Ramos (cell line): ENCODE measurements around the gene DPM3.

ENCODE experiments used
- in situ Hi-C: fragments of 300-500 bp; cut with MboI; formaldehyde crosslinking; loops from one replicate; pipeline ENCODE4 v1.14.3; 2022; ENCODE audit warnings: low sequenced_read_pairs; ENCODE audit not compliant: unreplicated experiment

Gene DPM3

DNA sequence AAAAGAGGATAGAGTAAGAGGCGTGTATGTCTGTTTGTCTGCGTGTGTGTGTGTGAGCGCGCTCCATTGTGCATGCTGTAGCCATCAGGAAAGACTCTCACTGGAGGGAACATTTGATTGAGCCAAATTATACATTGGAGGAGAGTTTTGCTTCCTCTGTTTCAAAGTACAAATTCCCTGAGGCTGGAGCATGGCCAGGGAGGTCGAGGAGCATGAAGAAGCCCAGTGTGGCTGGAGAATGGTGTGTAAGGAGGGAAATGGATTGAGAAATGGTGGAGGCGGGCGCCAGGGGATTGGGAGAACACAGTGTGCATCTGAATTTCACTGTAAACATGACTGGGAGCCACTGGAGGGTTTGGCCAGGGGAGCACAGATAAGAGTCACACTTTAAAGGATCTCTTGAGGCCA is 34.7 kb downstream of the DPM3 start:
- in situ Hi-C loops = no loop called here

DNA sequence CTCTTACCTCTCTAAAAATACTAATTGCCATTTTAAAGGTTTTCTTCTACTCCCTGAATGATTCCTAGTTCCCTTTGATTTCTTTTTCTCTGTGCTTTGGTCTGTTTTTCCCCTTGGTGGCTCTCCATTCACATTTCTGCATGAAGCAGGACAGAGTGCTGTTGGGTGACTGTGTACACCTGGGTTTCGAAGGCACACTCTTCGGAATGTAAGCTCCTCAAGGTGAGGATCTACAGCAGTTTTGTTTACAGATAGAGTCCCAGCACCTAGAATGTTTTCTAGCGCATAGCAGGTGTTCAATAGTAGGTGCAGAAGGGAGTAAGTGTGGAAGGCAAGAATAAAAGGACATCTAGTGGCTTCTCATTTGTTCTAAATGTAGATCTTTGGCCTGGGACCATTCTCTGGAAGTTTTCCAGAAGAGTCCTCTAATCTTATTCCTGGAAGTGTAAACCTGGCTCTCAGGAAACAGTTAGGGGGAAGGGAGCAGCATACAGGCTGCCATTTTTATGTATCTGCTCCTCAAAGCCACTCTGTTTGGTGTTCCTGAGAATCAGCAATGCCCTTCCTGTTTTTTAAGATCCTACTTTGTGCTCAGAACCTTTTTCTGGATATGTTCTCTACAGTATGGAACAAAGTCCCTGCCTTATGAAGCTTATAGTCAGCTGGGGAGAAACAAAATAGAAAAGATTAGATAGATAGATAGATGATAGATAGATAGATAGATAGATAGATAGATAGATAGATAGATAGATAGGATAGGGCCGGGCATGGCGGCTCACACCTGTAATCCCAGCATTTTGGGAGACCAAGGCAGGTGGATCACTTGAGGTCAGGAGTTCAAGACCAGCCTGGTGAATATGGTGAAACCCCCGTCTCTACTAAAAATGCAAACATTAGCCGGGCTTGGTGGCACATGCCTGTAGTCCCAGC is 35.5 kb downstream of the DPM3 start:
- in situ Hi-C loops = no loop called here

DNA sequence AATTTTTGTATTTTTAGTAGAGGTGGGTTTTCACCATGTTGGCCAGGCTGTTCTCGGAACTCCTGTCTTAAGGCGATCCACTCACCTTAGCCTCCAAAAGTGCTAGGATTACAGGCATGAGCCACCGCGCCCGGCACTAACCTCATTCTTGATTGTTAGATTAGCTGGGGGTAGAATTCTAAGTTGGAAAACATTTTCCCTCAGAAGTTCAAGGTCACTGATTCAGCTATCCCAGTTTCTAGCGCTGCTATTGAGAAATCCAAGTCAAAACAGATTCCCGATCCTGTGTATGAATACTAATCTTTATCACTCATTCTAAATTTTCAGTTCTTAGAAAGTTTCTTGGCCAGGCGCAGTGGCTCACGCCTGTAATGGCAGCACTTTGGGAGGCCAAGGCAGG is 37.0 kb downstream of the DPM3 start:
- in situ Hi-C loops = no loop called here

DNA sequence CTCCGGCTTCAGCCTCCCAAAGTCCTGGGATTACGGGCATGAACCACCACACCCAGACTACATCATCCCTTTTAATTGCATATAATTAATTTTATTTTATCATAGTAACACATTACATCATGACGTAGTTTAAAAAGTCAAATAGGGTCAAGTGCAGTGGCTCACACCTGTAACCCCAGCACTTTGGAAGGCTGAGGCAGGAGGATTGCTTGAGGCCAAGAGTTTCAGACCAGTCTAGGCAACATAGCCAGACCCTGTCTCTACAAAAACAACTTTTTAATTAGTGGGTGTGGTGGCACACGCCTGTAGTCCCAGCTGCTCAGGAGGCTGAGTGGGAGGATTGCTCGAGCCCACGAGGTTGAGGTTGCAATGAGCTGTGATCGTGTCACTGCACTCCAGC is 41.0 kb downstream of the DPM3 start:
- in situ Hi-C loops = no loop called here

DNA sequence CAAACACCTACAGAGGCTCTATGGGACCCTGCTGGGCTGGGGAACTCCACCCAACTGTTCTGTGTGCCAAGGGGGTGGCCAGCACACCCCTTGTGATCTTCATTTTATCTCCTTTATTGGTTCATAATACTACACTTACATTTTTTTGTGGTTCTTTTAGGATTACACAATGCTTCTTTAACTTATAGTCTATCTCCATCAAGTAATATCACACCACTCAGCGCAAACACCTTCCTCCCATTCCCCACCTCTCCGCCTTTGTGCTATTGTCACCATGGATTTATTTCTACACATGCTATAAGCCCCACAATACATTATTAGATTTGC is 45.7 kb downstream of the DPM3 start:
- in situ Hi-C loops = loop anchor here (5.0 kb wide), 1 partner anchor 73 kb away; no protein-coding TSS in a partner anchor

DNA sequence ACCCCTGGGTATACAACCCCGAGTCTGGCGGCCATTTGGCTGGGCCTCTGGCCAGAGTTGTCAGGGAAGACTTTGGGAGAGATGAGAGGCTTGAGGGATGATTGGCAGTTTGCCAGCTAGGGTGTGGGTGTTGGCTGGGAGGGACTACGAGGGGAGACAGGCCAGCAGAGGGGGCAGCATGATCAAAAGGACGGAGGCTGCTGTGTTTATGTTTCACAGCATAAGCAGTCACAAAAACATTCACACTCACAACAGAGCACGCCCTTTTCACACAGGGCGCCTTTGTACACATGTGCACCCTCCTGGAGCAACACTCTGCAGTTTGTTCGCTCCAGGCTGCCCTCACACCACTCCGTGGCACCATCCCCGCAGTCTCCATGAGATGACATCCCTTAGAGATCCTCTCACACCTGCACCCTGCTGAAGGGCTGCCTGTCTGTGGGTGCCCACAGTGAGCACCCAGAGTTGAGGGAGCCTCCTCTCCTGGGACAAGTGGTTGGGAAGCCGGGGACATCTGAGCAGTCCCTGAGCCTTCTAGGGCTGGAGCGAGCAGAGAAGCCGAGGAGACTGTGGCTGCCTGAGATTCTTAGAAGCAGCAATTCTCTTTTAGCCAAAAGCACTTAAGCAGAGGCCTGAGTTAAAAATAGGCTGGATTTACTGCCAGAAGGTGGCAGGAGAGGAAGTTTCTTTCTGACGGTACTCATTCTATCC is 46.3 kb downstream of the DPM3 start:
- in situ Hi-C loops = loop anchor here (5.0 kb wide), 1 partner anchor 73 kb away; no protein-coding TSS in a partner anchor

DNA sequence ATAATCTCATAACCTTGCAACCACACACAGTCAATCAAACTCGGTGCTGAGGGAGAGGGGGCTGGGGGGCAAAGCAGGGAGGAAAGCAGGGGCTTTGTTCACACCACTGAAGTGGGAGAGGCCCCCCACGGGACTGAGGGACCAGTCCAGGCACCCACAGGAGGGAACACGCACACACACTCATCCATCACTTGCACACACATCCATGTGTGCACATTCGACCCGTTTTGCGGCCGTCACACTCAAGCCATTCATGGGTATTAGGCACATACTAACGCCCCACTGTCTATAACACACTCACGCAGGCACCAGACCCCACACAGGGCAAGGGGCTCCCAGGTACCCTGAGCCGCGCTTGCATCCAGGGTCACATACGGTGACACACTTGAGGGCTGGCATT is 47.7 kb downstream of the DPM3 start:
- in situ Hi-C loops = loop anchor here (5.0 kb wide), 1 partner anchor 75 kb away; no protein-coding TSS in a partner anchor

DNA sequence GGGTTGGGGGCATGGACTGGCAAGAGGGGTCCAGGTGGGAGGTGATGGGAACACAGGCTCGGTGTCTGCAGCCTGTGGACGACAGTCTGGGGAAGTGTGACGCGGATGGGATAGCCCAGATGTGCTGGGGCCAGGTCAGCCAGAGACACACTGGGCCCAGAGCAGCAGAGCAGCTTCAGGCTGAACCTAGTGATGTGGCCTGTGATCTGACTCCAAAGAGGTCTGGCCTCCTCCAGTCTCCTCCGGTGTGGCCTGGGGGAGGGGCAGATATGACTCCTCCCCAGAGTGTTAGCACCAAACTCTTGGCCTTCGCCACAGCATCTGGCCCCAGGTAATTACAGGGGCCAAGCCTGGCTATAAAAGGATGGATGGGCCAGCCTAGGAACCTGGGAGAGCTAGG is 48.2 kb downstream of the DPM3 start:
- in situ Hi-C loops = loop anchor here (5.0 kb wide), 1 partner anchor 75 kb away; no protein-coding TSS in a partner anchor

DNA sequence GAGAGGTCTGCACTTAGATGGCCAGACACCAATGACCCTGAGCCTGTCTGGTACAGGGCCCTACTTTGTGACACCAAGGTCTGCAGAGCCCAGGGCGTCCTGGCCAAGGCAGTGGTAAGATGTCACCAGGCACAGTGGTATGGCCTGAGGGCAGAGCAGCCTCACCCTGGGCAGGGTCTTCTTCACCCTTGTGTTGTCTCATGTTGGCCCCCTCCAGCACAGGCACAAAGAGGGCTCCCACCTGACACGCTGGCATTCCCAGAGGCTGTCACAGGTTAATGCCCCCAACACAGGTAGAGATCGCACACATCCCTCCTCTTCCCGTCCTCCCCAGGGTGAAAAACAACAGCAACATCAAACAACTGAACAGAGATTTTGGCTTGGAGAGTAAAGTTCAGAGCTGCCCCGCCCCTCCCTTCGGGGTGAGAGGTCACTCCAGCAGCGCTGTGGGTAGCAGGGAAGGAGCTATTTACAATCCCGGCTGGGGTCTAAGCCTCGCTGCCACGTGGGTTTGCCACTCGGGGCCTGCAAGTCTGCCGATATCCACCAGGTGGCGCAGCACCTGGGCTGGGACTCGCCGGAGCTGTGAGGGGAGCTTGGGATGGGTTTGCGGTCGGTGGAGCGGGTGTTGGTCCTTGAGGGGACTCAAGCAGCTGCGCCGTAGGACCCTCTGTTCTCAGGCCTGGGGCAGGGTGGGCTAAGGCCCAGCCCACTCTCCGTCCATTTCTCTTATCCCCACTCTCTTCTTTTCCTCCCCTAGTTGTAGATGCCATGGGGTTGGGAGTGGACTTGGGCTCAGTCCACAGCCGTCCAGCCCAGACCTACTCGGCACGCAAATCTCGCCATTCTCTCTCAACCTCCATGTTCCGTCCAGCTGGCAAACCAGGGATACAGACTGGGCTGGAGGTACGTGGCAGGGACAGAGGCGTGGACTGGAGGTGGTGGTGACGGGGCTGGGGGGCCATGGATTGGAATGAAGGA is 49.0 kb downstream of the DPM3 start:
- in situ Hi-C loops = loop anchor here (5.0 kb wide), 1 partner anchor 76 kb away; no protein-coding TSS in a partner anchor
